ENCODE measurements around the gene ARHGAP26.

ARHGAP26 gene

DNA sequence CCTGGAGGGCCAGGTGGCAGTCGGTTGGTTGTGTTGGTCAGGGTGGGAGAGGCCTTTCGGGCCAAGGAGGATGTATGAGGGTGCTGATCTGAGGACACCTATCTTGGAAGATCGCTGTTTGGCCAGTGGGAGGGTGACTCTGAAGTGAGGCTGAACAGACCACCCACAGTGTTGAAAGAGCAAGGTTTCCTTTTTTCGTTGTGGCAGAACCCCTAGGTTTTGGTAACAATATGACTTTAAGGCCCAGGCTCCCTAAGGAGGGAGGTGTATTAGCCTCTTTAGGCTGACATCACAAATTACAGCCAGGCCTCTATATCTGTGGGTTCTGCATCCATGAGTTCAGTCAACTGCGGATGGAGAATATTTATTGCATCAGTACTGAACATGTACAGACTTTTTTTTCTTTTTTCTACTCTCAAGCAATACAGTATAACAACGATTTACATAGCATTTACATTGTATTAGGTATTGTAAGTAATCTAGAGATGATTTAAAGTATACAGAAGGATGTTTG, 86.1 kb downstream of the ARHGAP26 start:
- DNase-seq = no peak

- no peak for DNase-seq
These were observed 87.2 kb downstream of the ARHGAP26 start for GRCh38 chr5:142857405-142857804.

- DNase-seq = no peak
These were observed 88.9 kb downstream of the ARHGAP26 start for GRCh38 chr5:142859037-142859436.

DNA sequence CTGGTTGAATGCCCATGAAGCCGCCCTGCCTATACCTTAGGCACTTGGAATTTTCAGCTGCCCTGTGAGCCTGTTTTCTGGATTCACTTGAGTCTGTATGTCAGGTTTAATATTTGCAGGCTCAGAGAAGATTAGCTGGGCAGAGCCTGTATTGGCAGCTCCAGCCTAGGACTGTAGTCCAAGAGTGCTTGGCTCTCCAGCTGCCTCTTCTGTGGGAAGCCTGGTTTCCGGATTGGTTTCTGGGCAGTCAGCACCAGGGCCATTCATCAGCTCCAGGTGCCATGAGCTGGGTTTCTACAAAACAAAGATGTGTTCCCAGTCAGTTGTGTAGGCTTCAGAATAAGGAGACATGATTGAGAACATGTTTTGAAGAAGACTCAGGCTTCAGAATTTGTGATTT, 90.1 kb downstream of the ARHGAP26 start:
- DNase-seq = no peak

DNA sequence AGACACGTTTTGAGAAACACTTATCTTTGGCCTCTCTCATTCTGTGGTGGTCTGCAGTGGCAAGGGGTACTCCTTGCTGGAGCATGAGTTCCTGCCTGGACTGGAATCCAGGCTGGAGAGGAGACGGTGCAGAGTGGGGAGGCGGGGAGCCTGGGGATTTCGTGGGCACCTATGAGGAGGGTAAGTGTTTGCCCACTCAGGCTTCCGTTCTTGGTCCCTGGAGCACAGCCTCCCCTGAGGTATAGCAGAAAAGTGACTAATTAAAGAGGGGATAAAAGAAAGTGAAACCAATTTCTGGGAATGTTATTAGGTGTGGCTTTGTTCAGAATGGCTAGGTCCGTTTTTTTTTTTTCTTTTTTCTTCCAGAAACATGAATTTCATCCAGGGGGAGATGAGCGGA, 90.8 kb downstream of the ARHGAP26 start:
- no peak for DNase-seq

DNA sequence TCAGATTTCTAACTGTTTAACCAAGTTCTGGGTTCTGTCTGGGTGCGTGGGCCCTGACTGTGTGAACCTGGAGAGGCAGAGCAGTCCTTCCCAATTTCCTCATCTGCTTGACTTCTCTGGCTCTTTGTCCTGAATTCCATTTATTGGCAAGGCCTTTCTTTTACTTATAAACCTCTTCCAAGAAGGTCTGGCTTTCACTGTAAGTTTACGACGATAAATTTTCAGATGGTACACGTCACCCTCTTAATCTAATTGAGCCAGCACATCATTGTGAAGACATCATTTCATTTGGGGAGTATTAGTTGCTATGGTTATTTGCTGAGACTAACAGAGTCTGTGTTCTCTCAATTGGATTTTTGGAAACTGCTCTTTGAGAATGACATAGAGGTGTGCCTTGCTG, 92.4 kb downstream of the ARHGAP26 start:
- no peak for DNase-seq

DNA sequence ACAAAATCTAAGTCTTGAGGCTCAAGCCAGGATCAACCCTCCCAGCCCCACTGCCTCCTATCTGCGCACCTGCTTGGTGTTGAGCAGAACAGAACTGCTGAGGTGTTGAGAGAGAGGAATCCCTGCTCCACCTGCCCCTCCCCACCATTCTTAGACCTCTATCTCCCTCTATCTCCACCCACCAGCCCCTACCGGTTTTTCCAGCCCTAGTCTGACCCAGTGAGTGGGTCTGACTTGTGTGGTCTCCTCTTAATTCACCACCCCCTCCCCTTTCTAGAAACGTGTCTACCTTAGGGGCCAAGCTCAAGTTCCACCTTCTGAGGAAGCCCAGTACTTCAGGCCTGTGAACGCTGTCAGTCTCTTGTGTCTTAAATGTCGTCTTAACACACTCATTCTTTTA, 93.7 kb downstream of the ARHGAP26 start:
- DNase-seq = no peak

GRCh38 chr5:142864290-142865260, 94.4 kb downstream of the ARHGAP26 start:
- DNase-seq = no peak

- no peak for DNase-seq
These were observed 95.5 kb downstream of the ARHGAP26 start for GRCh38 chr5:142865631-142866030.

DNA sequence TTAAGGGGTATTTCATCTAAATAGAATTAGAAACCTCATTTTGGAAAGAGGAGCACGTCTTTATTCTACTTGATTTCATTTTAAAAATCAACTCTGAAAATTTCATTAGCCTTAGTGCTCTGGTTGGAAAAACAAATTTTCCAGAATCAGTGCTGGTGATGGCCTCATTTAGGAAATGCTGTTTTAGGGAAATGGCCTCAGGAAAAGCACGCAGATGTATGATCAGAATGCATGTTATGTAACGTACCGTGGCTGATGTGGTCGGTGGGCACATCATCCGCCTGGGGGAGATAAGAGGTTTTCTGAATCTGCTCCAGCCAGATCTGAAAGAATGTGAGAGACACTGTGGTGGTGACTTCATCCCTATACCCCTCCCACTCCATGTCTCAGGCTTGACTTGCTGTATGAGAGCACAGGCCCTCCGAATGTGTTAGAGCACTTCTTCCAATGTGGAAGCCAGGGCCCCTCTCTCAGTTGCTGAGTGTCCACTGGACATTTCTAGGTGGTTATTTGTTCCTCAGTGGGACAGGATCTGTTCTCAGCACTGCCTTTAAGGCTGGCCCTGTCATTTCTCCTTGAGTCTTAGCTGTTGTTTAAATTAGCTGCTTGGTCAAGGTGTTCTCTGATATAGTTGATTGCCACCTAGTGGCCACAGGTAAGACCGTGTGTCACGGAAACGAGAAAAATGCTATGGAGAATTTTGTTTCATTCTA, 96.5 kb downstream of the ARHGAP26 start:
- DNase-seq = peak; percentile 33

GRCh38 chr5:142869886-142870285, 99.7 kb downstream of the ARHGAP26 start:
- DNase-seq = no peak

DNA sequence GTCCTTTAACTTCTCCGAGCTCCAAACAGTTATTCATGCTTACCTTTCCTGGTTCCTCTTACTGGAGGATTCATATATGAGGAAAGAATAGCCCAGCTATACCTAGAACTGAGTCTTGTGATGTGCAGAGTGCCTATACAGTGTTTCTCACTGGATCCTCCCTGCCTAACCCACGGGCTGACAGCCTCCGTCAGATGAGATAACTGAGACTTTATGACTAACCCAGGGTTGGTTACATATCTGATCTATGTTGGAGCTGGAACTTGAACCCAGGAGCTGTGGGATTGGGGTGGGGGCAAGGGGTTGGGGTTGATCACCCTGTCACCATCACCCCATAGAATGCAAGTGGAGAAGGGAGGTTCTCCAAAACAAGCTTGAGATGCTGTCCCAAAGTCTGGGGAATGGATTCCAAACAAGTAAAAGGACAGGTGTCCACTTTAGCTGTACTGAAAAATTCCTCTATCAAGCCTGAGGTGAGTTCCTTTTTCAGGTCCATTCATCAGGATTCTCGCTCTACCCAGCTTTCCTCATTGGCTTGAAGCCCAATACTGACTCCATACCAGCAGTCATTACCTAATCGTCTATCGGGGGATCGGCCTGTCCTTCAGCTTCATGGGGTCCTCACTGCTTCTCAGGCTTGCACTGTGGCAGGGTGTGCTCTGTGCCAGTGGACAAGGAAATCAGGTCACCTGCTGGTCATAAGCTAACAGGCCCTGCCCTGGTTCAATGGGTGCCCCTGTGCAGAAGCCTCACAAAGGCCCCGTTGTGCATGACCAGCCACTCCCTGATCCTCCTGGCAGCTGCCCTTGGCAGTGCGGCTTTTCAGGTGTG, 100.6 kb downstream of the ARHGAP26 start:
- DNase-seq = no peak

DNA sequence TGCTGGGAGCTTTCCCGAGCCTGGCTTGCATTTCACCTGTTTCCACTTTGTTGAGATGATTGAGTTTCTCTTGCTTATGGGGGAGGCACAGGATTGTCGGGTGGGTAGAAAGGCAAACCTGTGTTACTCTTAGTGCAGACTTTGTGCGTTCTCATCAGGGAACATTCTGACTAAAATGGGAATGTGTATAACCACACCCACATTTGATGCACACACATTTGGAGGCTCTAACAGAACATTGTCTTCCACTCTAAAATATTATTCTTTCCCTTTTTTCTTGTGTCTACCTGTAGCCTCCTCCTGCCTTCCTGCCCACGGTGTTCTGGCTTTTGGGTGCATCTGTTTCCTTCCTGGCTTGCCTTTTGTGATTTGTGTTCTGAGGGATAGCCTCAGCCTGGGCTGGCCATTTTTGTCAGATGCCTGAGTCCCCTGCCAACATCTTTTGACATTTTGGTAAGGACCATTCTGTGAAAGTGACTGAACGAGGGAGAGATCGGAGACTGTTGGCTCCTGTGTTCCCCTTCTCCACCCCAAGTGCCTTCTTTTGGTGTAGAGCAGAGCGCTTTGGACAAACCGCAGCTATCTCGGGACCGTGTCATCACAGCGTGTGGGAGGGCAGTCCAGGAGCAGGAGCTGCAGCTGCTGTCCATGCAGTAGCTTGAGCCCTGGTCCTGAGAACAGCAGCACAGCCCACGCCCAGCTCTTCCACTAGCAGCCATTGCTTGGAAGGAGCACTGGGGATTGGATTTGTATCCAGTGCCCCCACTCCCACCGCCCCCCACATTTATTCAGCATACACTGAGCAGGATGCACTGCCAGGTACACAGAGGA, 101.4 kb downstream of the ARHGAP26 start:
- no peak for DNase-seq

GRCh38 chr5:142872217-142872616, 102.0 kb downstream of the ARHGAP26 start:
- DNase-seq = no peak

- no peak for DNase-seq
These were observed 102.6 kb downstream of the ARHGAP26 start for GRCh38 chr5:142872795-142873194.

- no peak for DNase-seq
These were observed 103.7 kb downstream of the ARHGAP26 start for GRCh38 chr5:142873831-142874230.

GRCh38 chr5:142874540-142874939, 104.4 kb downstream of the ARHGAP26 start:
- DNase-seq = no peak

- no peak for DNase-seq
These were observed 105.8 kb downstream of the ARHGAP26 start for GRCh38 chr5:142875936-142876335.

DNA sequence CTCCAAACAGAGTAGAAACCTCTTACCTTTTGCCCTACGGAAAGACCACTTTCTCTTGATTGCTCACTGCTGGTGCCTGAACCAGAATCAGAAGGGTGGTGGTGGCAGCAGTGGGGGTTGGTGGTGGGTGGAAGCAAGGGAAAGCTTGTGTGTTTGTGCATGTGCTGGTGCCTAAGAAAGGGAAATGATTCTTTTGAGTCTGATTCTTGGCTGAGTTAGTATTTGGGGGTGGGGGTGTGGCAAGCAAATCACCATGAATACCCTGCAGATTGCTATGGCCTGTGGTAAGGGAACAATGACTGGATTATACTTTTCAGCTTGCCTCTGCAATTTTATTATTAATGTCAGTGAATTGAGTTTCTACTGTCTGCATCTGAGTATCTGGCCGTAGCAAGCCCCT, 106.6 kb downstream of the ARHGAP26 start:
- no peak for DNase-seq

GRCh38 chr5:142878111-142878510, 107.9 kb downstream of the ARHGAP26 start:
- DNase-seq = no peak

DNA sequence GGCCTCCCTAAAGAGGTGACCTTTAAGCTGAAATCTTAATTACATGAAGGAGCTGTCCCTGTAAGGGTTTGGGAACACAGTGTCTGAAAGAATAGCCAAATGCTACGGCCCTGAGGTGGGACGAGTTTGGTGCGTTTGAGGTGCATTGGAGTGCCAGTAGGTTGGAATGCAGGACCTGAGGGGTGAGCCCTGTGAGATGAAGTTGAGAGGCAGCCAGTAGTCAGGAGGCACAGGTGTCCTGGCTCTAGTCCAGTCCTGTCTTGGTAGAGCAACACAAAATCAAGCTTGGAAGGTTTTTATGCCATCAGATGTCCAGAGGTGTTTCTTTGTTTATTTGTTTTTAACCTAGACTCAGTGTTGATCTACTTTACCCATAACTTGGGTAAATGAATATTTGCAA, 108.5 kb downstream of the ARHGAP26 start:
- no peak for DNase-seq
